Measurements from ENCODE around the gene TSTD2.

- TF ChIP-seq POLR2AphosphoS5 (IDR thresholded peaks at IDR 0.05; ENCODE audit: low read depth, low read length) (no peak), ZBTB33 (IDR thresholded peaks at IDR 0.05; ENCODE audit: borderline replicate concordance, low read depth) (no peak), USF1 (IDR thresholded peaks at IDR 0.05; ENCODE audit: borderline replicate concordance, low read depth) (no peak)
These were observed 14.8 kb upstream of the TSTD2 start for GRCh38 chr9:97647996-97648395.

Data from SK-N-SH (cell line).